Mesenchymal stem cell (in vitro differentiated cells and primary cell): ENCODE results near the gene PNMA6F.

Experiments used
- DNase-seq: peaks from one replicate; pipeline ENCODE4 v3.0.0-alpha.2; 2013
- H2AFZ ChIP-seq: one replicate; pipeline ENCODE4 v1.6.1; 2013; ENCODE audit warnings: low read depth, mild to moderate bottlenecking, control low read depth, inconsistent platforms, low read length, moderate library complexity
- H2AK5ac ChIP-seq: 2 replicates; pipeline ENCODE4 v1.6.1; 2013; ENCODE audit warnings: low read length, moderate library complexity, mild to moderate bottlenecking, inconsistent platforms; ENCODE audit not compliant: severe bottlenecking
- H2BK120ac ChIP-seq: one replicate; pipeline ENCODE4 v1.6.1; 2013; ENCODE audit warnings: low read depth, mild to moderate bottlenecking, inconsistent platforms, low read length, moderate library complexity
- H2BK12ac ChIP-seq, 2 experiments: one replicate each; pipeline ENCODE4 v1.6.1; 2013; ENCODE audit warnings: inconsistent platforms in 2 of 2, low read length in 2 of 2, mild to moderate bottlenecking in 2 of 2, moderate library complexity in 2 of 2, control low read depth in 1 of 2
- H2BK15ac ChIP-seq: one replicate; pipeline ENCODE4 v1.6.1; 2013; ENCODE audit warnings: mild to moderate bottlenecking, low read depth, inconsistent platforms; ENCODE audit not compliant: poor library complexity, severe bottlenecking
- H2BK5ac ChIP-seq: 2 replicates; pipeline ENCODE4 v1.6.1; 2013; ENCODE audit warnings: low read depth, mild to moderate bottlenecking, low read length, control low read depth, inconsistent platforms; ENCODE audit not compliant: poor library complexity, severe bottlenecking
- H3K14ac ChIP-seq, 2 experiments: one replicate each; pipeline ENCODE4 v1.6.1; 2013; ENCODE audit warnings: inconsistent platforms in 2 of 2, low read length in 2 of 2, control low read depth in 1 of 2, mild to moderate bottlenecking in 1 of 2, moderate library complexity in 1 of 2
- H3K18ac ChIP-seq, 2 experiments: one replicate each; pipeline ENCODE4 v1.6.1; 2013; ENCODE audit warnings: inconsistent platforms in 2 of 2, low read length in 2 of 2, control low read depth in 1 of 2, low read depth in 1 of 2, mild to moderate bottlenecking in 1 of 2
- H3K23ac ChIP-seq, 2 experiments: one replicate each; pipeline ENCODE4 v1.6.1; 2013; ENCODE audit warnings: inconsistent platforms in 2 of 2, low read length in 2 of 2, mild to moderate bottlenecking in 2 of 2, moderate library complexity in 2 of 2, control low read depth in 1 of 2
- H3K27ac ChIP-seq: 2 replicates; pipeline ENCODE4 v1.5.1; 2013; ENCODE audit warnings: mild to moderate bottlenecking, moderate library complexity, low read length, control low read depth, inconsistent platforms; ENCODE audit not compliant: poor library complexity, severe bottlenecking
- H3K27me3 ChIP-seq, 2 experiments: 2 replicates each; pipeline versions ENCODE4 v1.6.1 to v1.7.0; 2013; ENCODE audit warnings: low read length in 2 of 2, mild to moderate bottlenecking in 2 of 2, moderate library complexity in 2 of 2, control low read depth in 1 of 2, inconsistent platforms in 1 of 2; ENCODE audit not compliant: control insufficient read depth in 1 of 2, insufficient read depth in 1 of 2
- H3K36me3 ChIP-seq, 2 experiments: 2 replicates each; pipeline versions ENCODE4 v1.6.1 to v1.7.0; 2013; ENCODE audit warnings: low read length in 2 of 2, control low read depth in 1 of 2, inconsistent platforms in 1 of 2, low read depth in 1 of 2, mild to moderate bottlenecking in 1 of 2; ENCODE audit not compliant: insufficient read depth in 2 of 2, control insufficient read depth in 1 of 2
- H3K4ac ChIP-seq, 2 experiments: one replicate each; pipeline ENCODE4 v1.6.1; 2013; ENCODE audit warnings: inconsistent platforms in 2 of 2, low read length in 2 of 2, mild to moderate bottlenecking in 2 of 2, moderate library complexity in 2 of 2, control low read depth in 1 of 2, low read depth in 1 of 2
- H3K4me1 ChIP-seq: 2 replicates; pipeline ENCODE4 v1.6.1; 2013; ENCODE audit warnings: low read depth, low read length, control low read depth; ENCODE audit not compliant: control insufficient read depth, insufficient read depth
- H3K4me2 ChIP-seq: 2 replicates; pipeline ENCODE4 v1.6.1; 2013; ENCODE audit warnings: low read length, mild to moderate bottlenecking, inconsistent platforms; ENCODE audit not compliant: poor library complexity, severe bottlenecking
- H3K4me3 ChIP-seq, 2 experiments: 2 replicates each; pipeline versions ENCODE4 v1.5.1 to v1.7.0; 2013; ENCODE audit warnings: low read length in 2 of 2, mild to moderate bottlenecking in 2 of 2, control low read depth in 1 of 2, low read depth in 1 of 2; ENCODE audit not compliant: insufficient read depth in 1 of 2
- H3K79me1 ChIP-seq: replicated peaks from 2 replicates; pipeline ENCODE4 v1.6.1; 2013; ENCODE audit warnings: mild to moderate bottlenecking, control low read depth, low read length, inconsistent platforms; ENCODE audit not compliant: poor library complexity, severe bottlenecking
- H3K9ac ChIP-seq: 2 replicates; pipeline ENCODE4 v1.7.0; 2013; ENCODE audit warnings: mild to moderate bottlenecking, low read length, moderate library complexity
- H3K9me3 ChIP-seq: 2 replicates; pipeline ENCODE4 v1.7.0; 2013; ENCODE audit warnings: mild to moderate bottlenecking, low read length; ENCODE audit not compliant: control insufficient read depth
- H4K8ac ChIP-seq: one replicate; pipeline ENCODE4 v1.6.1; 2013; ENCODE audit warnings: inconsistent platforms, mild to moderate bottlenecking, low read length, moderate library complexity
- H4K91ac ChIP-seq: one replicate; pipeline ENCODE4 v1.6.1; 2013; ENCODE audit warnings: mild to moderate bottlenecking, low read length, inconsistent platforms
- WGBS: methylation state at CpG from one replicate; pipeline ENCODE4 v1.1.7; 2013; ENCODE audit warnings: mixed read lengths; 5-methylcytosine and 5-hydroxymethylcytosine counted together

The PNMA6F gene

DNA sequence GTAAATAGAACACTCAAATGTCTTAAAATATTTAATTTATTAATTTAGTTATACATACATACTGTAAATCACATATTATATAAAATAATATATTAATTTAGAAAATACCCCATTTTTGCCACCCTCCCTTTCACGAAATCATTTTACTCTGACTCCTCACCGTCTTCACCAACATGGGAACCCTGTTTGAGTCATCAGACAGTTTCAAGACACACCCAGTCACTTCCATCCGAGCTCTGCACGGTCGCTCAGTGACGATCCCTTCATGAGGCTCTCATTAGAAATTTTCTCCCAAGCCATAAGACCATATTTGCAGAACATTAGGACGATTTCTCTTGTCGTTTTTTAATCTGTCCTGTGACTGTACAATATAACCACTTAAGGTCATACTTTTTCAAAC, 26.9 kb upstream of the PNMA6F start:
- DNase-seq, result no peak
- peaks cover 8% of the 10 kb centered on the region for H3K9me3 ChIP-seq

DNA sequence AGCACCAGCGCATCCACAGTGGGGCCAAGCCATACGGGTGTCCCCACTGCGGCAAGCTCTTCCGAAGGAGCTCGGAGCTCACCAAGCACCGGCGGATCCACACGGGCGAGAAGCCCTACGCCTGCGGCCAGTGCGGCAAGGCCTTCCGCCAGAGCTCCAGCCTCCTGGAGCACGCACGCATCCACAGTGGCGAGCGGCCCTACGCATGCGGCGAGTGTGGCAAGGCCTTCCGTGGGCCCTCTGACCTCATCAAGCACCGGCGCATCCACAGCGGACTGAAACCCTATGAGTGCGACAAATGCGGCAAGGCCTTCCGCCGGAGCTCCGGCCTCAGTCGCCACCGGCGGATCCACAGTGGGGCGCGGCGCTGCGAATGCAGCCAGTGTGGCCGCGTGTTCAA, 26.0 kb upstream of the PNMA6F start:
- H3K27me3 ChIP-seq, result peaks cover 0 to 5% of the 10 kb centered on the region in 2 experiments
- no peak overlapping the region for H2BK120ac ChIP-seq
- no peak overlapping the region for H3K18ac ChIP-seq
- H2BK5ac ChIP-seq, result no peak overlapping the region
- no peak overlapping the region for H4K91ac ChIP-seq
- H3K4me2 ChIP-seq, result no peak overlapping the region
- no peak overlapping the region for H2AK5ac ChIP-seq
- H2BK12ac ChIP-seq, result no peak overlapping the region
- H3K4me3 ChIP-seq, result no peak overlapping the region
- peaks cover 10% of the 10 kb centered on the region for H3K9me3 ChIP-seq
- no peak for DNase-seq
- no peak overlapping the region for H3K14ac ChIP-seq
- 96% methylated on average over 38 of the region's 38 CpGs for WGBS
- no peak overlapping the region for H2BK15ac ChIP-seq
- no peak overlapping the region for H2AFZ ChIP-seq
- no peak overlapping the region for H4K8ac ChIP-seq
- no peak overlapping the region for H3K23ac ChIP-seq
- H3K79me1 ChIP-seq, result peaks cover 10% of the 10 kb centered on the region
- H3K9ac ChIP-seq, result no peak overlapping the region
- no peaks in the 10 kb centered on the region for H3K4me1 ChIP-seq
- H3K36me3 ChIP-seq, result peaks cover 55 to 63% of the 10 kb centered on the region in 2 experiments
- no peak overlapping the region for H3K4ac ChIP-seq
- no peak overlapping the region for H3K27ac ChIP-seq

More for the DNA sequence above, 26.9 kb upstream of the PNMA6F start:
- peaks cover 0 to 7% of the 10 kb centered on the region in 2 experiments for H3K27me3 ChIP-seq
- H2BK120ac ChIP-seq, result no peak overlapping the region
- H2AK5ac ChIP-seq, result no peak overlapping the region
- no peak overlapping the region for H4K8ac ChIP-seq
- no peak overlapping the region for H3K4ac ChIP-seq
- no peak overlapping the region for H3K9ac ChIP-seq
- H2BK15ac ChIP-seq, result no peak overlapping the region
- H3K18ac ChIP-seq, result no peak overlapping the region
- H3K14ac ChIP-seq, result no peak overlapping the region
- no peak overlapping the region for H2BK5ac ChIP-seq
- WGBS, result 96% methylated on average over 8 of the region's 8 CpGs
- H3K4me1 ChIP-seq, result no peaks in the 10 kb centered on the region
- no peak overlapping the region for H3K27ac ChIP-seq
- peaks cover 55 to 63% of the 10 kb centered on the region in 2 experiments for H3K36me3 ChIP-seq
- no peak overlapping the region for H2AFZ ChIP-seq
- no peak overlapping the region for H3K4me2 ChIP-seq
- H4K91ac ChIP-seq, result no peak overlapping the region
- H3K79me1 ChIP-seq, result peaks cover 10% of the 10 kb centered on the region
- H3K4me3 ChIP-seq, result no peak overlapping the region
- H2BK12ac ChIP-seq, result no peak overlapping the region
- H3K23ac ChIP-seq, result no peak overlapping the region

DNA sequence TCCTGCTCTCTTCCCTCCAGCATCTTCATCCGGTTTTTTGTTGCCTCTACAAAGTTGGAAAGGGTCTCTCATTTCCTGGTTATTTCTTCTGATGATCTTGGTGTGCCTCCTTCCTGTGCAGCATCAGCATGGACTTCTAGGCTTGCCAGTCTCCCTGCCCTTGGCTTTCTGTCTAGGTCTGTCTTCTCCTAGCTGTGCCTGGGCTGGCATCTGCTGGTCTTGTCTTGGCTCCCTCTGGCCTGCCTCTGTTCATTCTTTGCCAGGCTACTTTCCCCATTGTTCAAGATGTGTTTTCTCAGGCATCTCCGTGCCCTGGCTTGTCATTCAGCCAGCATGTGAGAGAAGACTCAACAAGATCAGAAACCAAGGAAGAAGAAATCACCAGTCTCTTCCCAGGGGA, 22.1 kb upstream of the PNMA6F start:
- no peak overlapping the region for H3K23ac ChIP-seq
- H3K14ac ChIP-seq, result no peak overlapping the region
- H3K4me3 ChIP-seq, result no peak overlapping the region
- no peak overlapping the region for H3K9ac ChIP-seq
- peaks cover 16% of the 10 kb centered on the region for H3K79me1 ChIP-seq
- H2AK5ac ChIP-seq, result no peak overlapping the region
- no peak overlapping the region for H3K4me2 ChIP-seq
- no peak overlapping the region for H2BK12ac ChIP-seq
- H2AFZ ChIP-seq, result no peak overlapping the region
- H3K4ac ChIP-seq, result no peak overlapping the region
- peaks cover 6% of the 10 kb centered on the region for H3K9me3 ChIP-seq
- H3K18ac ChIP-seq, result no peak overlapping the region
- WGBS, result 94% methylated on average over 2 of the region's 2 CpGs
- no peak for DNase-seq
- H2BK5ac ChIP-seq, result no peak overlapping the region
- no peak overlapping the region for H4K91ac ChIP-seq
- no peak overlapping the region for H4K8ac ChIP-seq
- no peak overlapping the region for H2BK15ac ChIP-seq
- no peak overlapping the region for H2BK120ac ChIP-seq
- no peaks in the 10 kb centered on the region for H3K27me3 ChIP-seq
- no peak overlapping the region for H3K27ac ChIP-seq
- H3K36me3 ChIP-seq, result peaks cover 39 to 53% of the 10 kb centered on the region in 2 experiments
- no peaks in the 10 kb centered on the region for H3K4me1 ChIP-seq

DNA sequence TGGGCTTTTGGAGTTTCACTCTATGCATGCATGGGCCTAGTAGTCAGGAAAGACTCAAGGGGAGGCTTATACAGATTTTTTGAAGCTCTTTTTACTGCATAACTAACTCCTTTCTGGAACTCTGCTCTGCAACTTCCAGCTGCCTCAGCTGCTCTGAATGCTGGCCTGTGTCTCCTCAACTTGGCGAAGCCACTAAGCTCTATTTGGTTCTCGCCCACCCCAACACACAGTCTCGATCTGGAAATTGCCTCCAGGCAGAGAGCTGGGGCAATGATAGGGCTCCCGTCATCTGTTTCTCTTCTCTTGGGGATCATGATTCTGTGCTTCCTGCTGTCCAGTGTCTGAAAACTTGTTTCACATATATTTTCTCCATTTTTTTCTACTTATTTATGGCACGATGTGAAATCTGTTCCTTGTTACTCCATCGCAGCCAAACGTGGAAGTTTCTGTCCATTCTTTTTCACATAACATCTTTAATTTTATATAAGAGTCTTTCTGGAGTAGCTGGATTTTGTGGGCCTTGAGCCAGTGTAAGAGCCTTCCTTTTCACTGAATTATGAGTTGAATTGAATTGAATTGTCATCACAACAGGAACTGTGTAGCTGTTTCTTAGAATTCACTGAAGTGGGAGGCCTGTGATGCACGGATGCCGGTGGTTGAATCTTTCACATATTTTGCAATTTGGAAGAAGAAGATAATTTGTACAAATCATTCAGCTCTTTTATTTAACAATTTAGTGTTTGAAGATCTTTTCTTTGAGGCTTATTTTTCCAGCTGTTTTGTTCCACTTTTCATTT, 21.4 kb upstream of the PNMA6F start:
- Histone ChIP-seq H3K36me3 (peaks cover 35 to 53% of the 10 kb centered on the region in 2 experiments), H2BK120ac (no peak overlapping the region), H3K4me1 (no peaks in the 10 kb centered on the region), H3K4me2 (no peak overlapping the region), H2BK12ac (no peak overlapping the region), H2BK15ac (no peak overlapping the region), H4K91ac (no peak overlapping the region), H3K23ac (no peak overlapping the region), H2AK5ac (no peak overlapping the region), H3K14ac (no peak overlapping the region), H2AFZ (no peak overlapping the region), H2BK5ac (no peak overlapping the region), H3K4ac (no peak overlapping the region), H4K8ac (no peak overlapping the region), H3K18ac (no peak overlapping the region), H3K27me3 (no peaks in the 10 kb centered on the region), H3K9me3 (peaks cover 6% of the 10 kb centered on the region), H3K27ac (no peak overlapping the region), H3K9ac (peak overlapping the region; percentile 39), H3K4me3 (no peak overlapping the region), H3K79me1 (peaks cover 16% of the 10 kb centered on the region)
- 98% methylated on average over 4 of the region's 9 CpGs for WGBS
- no peak for DNase-seq
